ENCODE measurements around the gene CES3.

Gene CES3

GRCh38 chr16:66916518-66916917 is 44.5 kb upstream of the CES3 start:
- no peak overlapping the region for H3K4me3 Mint-ChIP-seq
- no peak overlapping the region for H3K27ac Mint-ChIP-seq
- H3K4me1 Mint-ChIP-seq = peaks cover 6% of the 10 kb centered on the region

GRCh38 chr16:66917741-66918140 is 43.3 kb upstream of the CES3 start:
- no peak overlapping the region for H3K4me3 Mint-ChIP-seq
- no peaks in the 10 kb centered on the region for H3K9me3 Mint-ChIP-seq
- TF ChIP-seq CTCF (IDR thresholded peaks at IDR 0.05) = no peak
- no peak for DNase-seq
- H3K27me3 Mint-ChIP-seq (ENCODE audit: low read depth, poor library complexity) = peaks cover 73% of the 10 kb centered on the region
- no peak overlapping the region for H3K27ac Mint-ChIP-seq
- H3K36me3 Mint-ChIP-seq (ENCODE audit: low read depth) = no peaks in the 10 kb centered on the region
- H3K4me1 Mint-ChIP-seq = peaks cover 6% of the 10 kb centered on the region

More at GRCh38 chr16:66916518-66916917, 44.5 kb upstream of the CES3 start:
- Mint-ChIP-seq H3K36me3 (ENCODE audit: low read depth) (no peaks in the 10 kb centered on the region), H3K9me3 (no peaks in the 10 kb centered on the region), H3K27me3 (ENCODE audit: low read depth, poor library complexity) (peaks cover 61% of the 10 kb centered on the region)
- TF ChIP-seq CTCF (IDR thresholded peaks at IDR 0.05) = no peak
- DNase-seq = no peak

GRCh38 chr16:66918355-66918754 is 42.7 kb upstream of the CES3 start:
- Mint-ChIP-seq H3K4me1 (peaks cover 6% of the 10 kb centered on the region), H3K36me3 (ENCODE audit: low read depth) (no peaks in the 10 kb centered on the region), H3K27ac (no peak overlapping the region)

GRCh38 chr16:66918803-66919568 is 42.1 kb upstream of the CES3 start, which contains the start of gene CDH16:
Gene CDH16, minus strand, starts transcription at chr16:66918885. Its CDS starts 820 bp downstream, at chr16:66918065.
- peaks cover 6% of the 10 kb centered on the region for H3K4me1 Mint-ChIP-seq
- no peak within 1 kb of the TSS for H3K4me3 Mint-ChIP-seq
- peaks cover 86% of the 10 kb centered on the region for H3K27me3 Mint-ChIP-seq (ENCODE audit: low read depth, poor library complexity)
- H3K36me3 Mint-ChIP-seq (ENCODE audit: low read depth) = no peaks in the 10 kb centered on the region
- DNase-seq = no peak
- no peak for TF ChIP-seq CTCF (IDR thresholded peaks at IDR 0.05)
- H3K27ac Mint-ChIP-seq = no peak within 1 kb of the TSS
- H3K9me3 Mint-ChIP-seq = no peaks in the 10 kb centered on the region

More at GRCh38 chr16:66918355-66918754, 42.7 kb upstream of the CES3 start:
- no peak for TF ChIP-seq CTCF (IDR thresholded peaks at IDR 0.05)
- Mint-ChIP-seq H3K9me3 (no peaks in the 10 kb centered on the region), H3K27me3 (ENCODE audit: low read depth, poor library complexity) (peaks cover 79% of the 10 kb centered on the region), H3K4me3 (no peak overlapping the region)
- DNase-seq = no peak

- no peak overlapping the region for H3K4me3 Mint-ChIP-seq
These were observed 41.3 kb upstream of the CES3 start for GRCh38 chr16:66919569-66920298.

More at GRCh38 chr16:66919569-66920298, 41.3 kb upstream of the CES3 start:
- no peak for TF ChIP-seq CTCF (IDR thresholded peaks at IDR 0.05)
- Mint-ChIP-seq H3K36me3 (ENCODE audit: low read depth) (no peaks in the 10 kb centered on the region), H3K27me3 (ENCODE audit: low read depth, poor library complexity) (peaks cover 86% of the 10 kb centered on the region), H3K27ac (no peak overlapping the region), H3K4me1 (peaks cover 6% of the 10 kb centered on the region), H3K9me3 (no peaks in the 10 kb centered on the region)
- no peak for DNase-seq

All from nephron progenitor cell (in vitro differentiated cells).